Limb (tissue), 2 donors: ENCODE measurements around the gene FUT7.

Experiments
- DNase-seq, 2 donors: peaks; one replicate each; pipeline ENCODE4 v3.0.0-alpha.2; 2016; ENCODE audit errors: extremely low spot score in 2 of 2

The FUT7 gene

GRCh38 chr9:137019891-137020683, 11.8 kb downstream of the FUT7 start:
- no peak for DNase-seq

GRCh38 chr9:137018761-137019559, 12.9 kb downstream of the FUT7 start:
- DNase-seq: no peak

GRCh38 chr9:137017791-137018497, 13.9 kb downstream of the FUT7 start:
- DNase-seq: no peak

GRCh38 chr9:137017071-137017470, 14.8 kb downstream of the FUT7 start:
- no peak for DNase-seq

- no peak for DNase-seq
Measured at GRCh38 chr9:137016436-137016835, 15.5 kb downstream of the FUT7 start.

- DNase-seq: no peak
Measured at GRCh38 chr9:137015976-137016375, 15.9 kb downstream of the FUT7 start.

GRCh38 chr9:137015540-137015930, 16.4 kb downstream of the FUT7 start:
- no peak for DNase-seq

- DNase-seq: no peak
Measured at GRCh38 chr9:137014776-137015539, 16.9 kb downstream of the FUT7 start.

GRCh38 chr9:137014166-137014565, 17.7 kb downstream of the FUT7 start:
- no peak for DNase-seq

GRCh38 chr9:137013571-137013940, 18.3 kb downstream of the FUT7 start:
- no peak for DNase-seq

GRCh38 chr9:137012694-137013570, 19.0 kb downstream of the FUT7 start:
- DNase-seq: no peak

- no peak for DNase-seq
Measured at GRCh38 chr9:137011907-137012675, 19.8 kb downstream of the FUT7 start.

GRCh38 chr9:137011156-137011555, 20.7 kb downstream of the FUT7 start:
- no peak for DNase-seq

GRCh38 chr9:137009938-137010732, 21.8 kb downstream of the FUT7 start:
- DNase-seq: no peak

- DNase-seq: no peak
Measured at GRCh38 chr9:137009217-137009616, 22.7 kb downstream of the FUT7 start.

GRCh38 chr9:137008312-137008711, 23.6 kb downstream of the FUT7 start:
- no peak for DNase-seq

GRCh38 chr9:137007816-137008270, 24.0 kb downstream of the FUT7 start:
- DNase-seq: no peak

- DNase-seq: no peak
Measured at GRCh38 chr9:137007108-137007815, 24.6 kb downstream of the FUT7 start.
